Natural killer cell (primary cell): ENCODE results near the gene TNIK. TPM values are rescaled to one million over a fixed set of nuclear protein-coding genes. Genes with fewer than 3 reads are reported as not detected.
A peak's percentile ranks its signal among the peaks of the same experiment; 100 is the strongest.

Experiments used
- ATAC-seq, 3 donors: fragments of 150-1000 bp in 2 of 3; fragments of 200-7000 bp in 1 of 3; cut with Tn5 transposase; 1 replicate in 1 of 3; 2 replicates in 2 of 3; pipeline ENCODE4 v1.10.0; 2021; ENCODE audit warnings: mild to moderate bottlenecking in 2 of 3, moderate library complexity in 2 of 3
- DNase-seq, 2 donors: peaks; one replicate each; pipeline versions ENCODE4 v3.0.0 to v3.0.0-alpha.2; 2013 to 2021; ENCODE audit warnings: mixed read lengths in 1 of 2
- H3K27ac ChIP-seq: one replicate; pipeline ENCODE4 v1.5.1; 2013; ENCODE audit warnings: mild to moderate bottlenecking, low read length
- H3K27me3 ChIP-seq: one replicate; pipeline ENCODE4 v1.6.1; 2013; ENCODE audit warnings: low read length; ENCODE audit not compliant: control insufficient read depth, insufficient read depth
- H3K36me3 ChIP-seq: one replicate; pipeline ENCODE4 v1.6.1; 2013; ENCODE audit warnings: low read length; ENCODE audit not compliant: control insufficient read depth, insufficient read depth
- H3K4me1 ChIP-seq: one replicate; pipeline ENCODE4 v1.6.1; 2013; ENCODE audit warnings: low read length; ENCODE audit not compliant: control insufficient read depth, insufficient read depth
- H3K4me3 ChIP-seq: one replicate; pipeline ENCODE4 v1.5.1; 2013; ENCODE audit warnings: low read length
- H3K9me3 ChIP-seq: one replicate; pipeline ENCODE4 v1.6.1; 2013; ENCODE audit warnings: low read length; ENCODE audit not compliant: control insufficient read depth, insufficient read depth
- H3K27ac Mint-ChIP-seq, 2 donors: one replicate each; pipeline ENCODE4 v1.8.0; 2022; ENCODE audit warnings: mild to moderate bottlenecking in 2 of 2, mixed read lengths in 2 of 2, moderate library complexity in 1 of 2
- H3K27me3 Mint-ChIP-seq, 2 donors: one replicate each; pipeline ENCODE4 v1.8.0; 2022; ENCODE audit warnings: low read depth in 2 of 2, mixed read lengths in 2 of 2
- H3K36me3 Mint-ChIP-seq: one replicate; pipeline ENCODE4 v1.8.0; 2022; ENCODE audit warnings: mixed read lengths
- H3K4me1 Mint-ChIP-seq, 2 donors: one replicate each; pipeline ENCODE4 v1.8.0; 2022; ENCODE audit warnings: mixed read lengths in 2 of 2
- H3K4me3 Mint-ChIP-seq: one replicate; pipeline ENCODE4 v1.8.0; 2022; ENCODE audit warnings: mild to moderate bottlenecking, moderate library complexity, mixed read lengths
- H3K9me3 Mint-ChIP-seq, 2 donors: one replicate each; pipeline ENCODE4 v1.8.0; 2022; ENCODE audit warnings: mixed read lengths in 2 of 2
- CTCF ChIP-seq: fragments of 200-600 bp; IDR thresholded peaks from one replicate; pipeline ENCODE4 v1.8.0; 2022; ENCODE audit warnings: antibody characterized with exemption
- WGBS: methylation state at CpG from one replicate; pipeline ENCODE4 v1.1.7; 2013; ENCODE audit warnings: missing lambda C conversion rate; ENCODE audit not compliant: insufficient coverage; 5-methylcytosine and 5-hydroxymethylcytosine counted together
- intact Hi-C: fragments of 100-400 bp; cut with micrococcal nuclease; formaldehyde crosslinking; loops from one replicate; pipeline ENCODE4 v1.14.2; 2022
- total RNA-seq, 4 donors: library from RNA; stranded (reverse); fragments of 120-200 nt in 1 of 4; gene quantifications; one replicate each; pipeline versions ENCODE4 v1.2.3 to v1.2.4, GENCODE V29; 2013 to 2022

The TNIK gene
- total RNA-seq, 3 donors from 2014 or later (not counting 1 experiment from before 2014, with no cell fraction given), result 93.7 to 122 (median 119) TPM

GRCh38 chr3:171163101-171164066 lies 296.8 kb downstream of the TNIK start:
- TF ChIP-seq CTCF, result peak; percentile 72
- Histone ChIP-seq H3K27me3 (no peaks in the 10 kb centered on the region), H3K4me3 (no peak overlapping the region), H3K4me1 (no peaks in the 10 kb centered on the region), H3K36me3 (peaks cover 47% of the 10 kb centered on the region), H3K27ac (no peak overlapping the region), H3K9me3 (peaks cover 4% of the 10 kb centered on the region)
- DNase-seq (peak in 1 of 2 donors; percentile 67), ATAC-seq (peak in 1 of 3 donors; percentile 35)
- Mint-ChIP-seq H3K9me3 (peaks cover 0 to 2% of the 10 kb centered on the region in 2 donors), H3K27ac (peak overlapping the region in 1 of 2 donors; percentile 60), H3K4me1 (peaks cover 15 to 17% of the 10 kb centered on the region in 2 donors), H3K4me3 (no peak overlapping the region), H3K36me3 (peaks cover 34% of the 10 kb centered on the region), H3K27me3 (no peaks in the 10 kb centered on the region)
- intact Hi-C loops, result loop anchor here (1.0 kb wide), 1 partner anchor 403 kb away; no protein-coding TSS in a partner anchor

GRCh38 chr3:171160325-171160724 lies 299.9 kb downstream of the TNIK start:
- Histone ChIP-seq H3K4me1 (peaks cover 7% of the 10 kb centered on the region), H3K9me3 (peaks cover 4% of the 10 kb centered on the region), H3K27me3 (no peaks in the 10 kb centered on the region), H3K27ac (no peak overlapping the region), H3K4me3 (no peak overlapping the region), H3K36me3 (peaks cover 55% of the 10 kb centered on the region)
- DNase-seq (no peak), ATAC-seq (no peak)
- TF ChIP-seq CTCF, result no peak
- peaks cover 0 to 2% of the 10 kb centered on the region in 2 donors for H3K9me3 Mint-ChIP-seq
- H3K36me3 Mint-ChIP-seq, result peaks cover 33% of the 10 kb centered on the region
- 100% methylated on average over 1 of the region's 1 CpG for WGBS
- intact Hi-C loops, result no loop called here
- H3K4me1 Mint-ChIP-seq, result peaks cover 19 to 23% of the 10 kb centered on the region in 2 donors
- H3K27ac Mint-ChIP-seq, result no peak overlapping the region
- H3K27me3 Mint-ChIP-seq, result no peaks in the 10 kb centered on the region
- no peak overlapping the region for H3K4me3 Mint-ChIP-seq

GRCh38 chr3:171159822-171160157 lies 300.4 kb downstream of the TNIK start:
- intact Hi-C loops, result no loop called here
- H3K36me3 ChIP-seq, result peaks cover 59% of the 10 kb centered on the region
- H3K36me3 Mint-ChIP-seq, result peaks cover 39% of the 10 kb centered on the region

More at GRCh38 chr3:171159822-171160157, 300.4 kb downstream of the TNIK start:
- Mint-ChIP-seq H3K27me3 (no peaks in the 10 kb centered on the region), H3K4me1 (peaks cover 19 to 27% of the 10 kb centered on the region in 2 donors), H3K4me3 (no peak overlapping the region), H3K9me3 (peaks cover 0 to 2% of the 10 kb centered on the region in 2 donors), H3K27ac (no peak overlapping the region)
- TF ChIP-seq CTCF, result no peak
- Histone ChIP-seq H3K4me1 (peaks cover 7% of the 10 kb centered on the region), H3K4me3 (no peak overlapping the region), H3K27ac (no peak overlapping the region), H3K9me3 (peaks cover 4% of the 10 kb centered on the region), H3K27me3 (no peaks in the 10 kb centered on the region)
- no peak for DNase-seq
- 94% methylated on average over 6 of the region's 6 CpGs for WGBS
- no peak for ATAC-seq
